HG02885 (cell line): Measurements from ENCODE around the gene NEAT1.
A peak's percentile ranks its signal among the peaks of the same experiment; 100 is the strongest.

ENCODE experiments used
- ATAC-seq: cut with Tn5 transposase; IDR thresholded peaks from one replicate; pipeline ENCODE4 v1.9.1; 2021; ENCODE audit warnings: mild to moderate bottlenecking; ENCODE audit not compliant: unreplicated experiment, poor library complexity

The NEAT1 gene

GRCh38 chr11:65422633-65423515 lies at the start of gene NEAT1:
Gene NEAT1 (plus strand): TSS chr11:65422798.
- peak; percentile 26 for ATAC-seq

- no peak for ATAC-seq
Observed at GRCh38 chr11:65373839-65374580, 48.6 kb upstream of the NEAT1 start.

GRCh38 chr11:65375012-65375411 lies 47.6 kb upstream of the NEAT1 start:
- no peak for ATAC-seq

- ATAC-seq = no peak
Observed at GRCh38 chr11:65376138-65376713, 46.4 kb upstream of the NEAT1 start.

GRCh38 chr11:65377036-65377435 lies 45.6 kb upstream of the NEAT1 start:
- ATAC-seq = no peak

- no peak for ATAC-seq
Observed at GRCh38 chr11:65377777-65378176, 44.8 kb upstream of the NEAT1 start.

GRCh38 chr11:65378208-65378927 lies 44.2 kb upstream of the NEAT1 start:
- ATAC-seq = no peak

- no peak for ATAC-seq
Observed at GRCh38 chr11:65378928-65379638, 43.5 kb upstream of the NEAT1 start.

- no peak for ATAC-seq
Observed at GRCh38 chr11:65379698-65380459, 42.7 kb upstream of the NEAT1 start.

GRCh38 chr11:65380460-65381119 lies 42.0 kb upstream of the NEAT1 start:
- ATAC-seq = no peak

GRCh38 chr11:65381716-65382032 lies 40.9 kb upstream of the NEAT1 start:
- peak; percentile 4 for ATAC-seq

- peak; percentile 58 for ATAC-seq
Observed at GRCh38 chr11:65382033-65382803, 40.4 kb upstream of the NEAT1 start, which contains the start of gene SLC25A45. Gene SLC25A45 (minus strand): TSS chr11:65382646. CDS start chr11:65381951, 695 bp downstream.

- ATAC-seq = no peak
Observed at GRCh38 chr11:65382804-65383368, 39.7 kb upstream of the NEAT1 start.

GRCh38 chr11:65383778-65384177 lies 38.8 kb upstream of the NEAT1 start:
- no peak for ATAC-seq

- no peak for ATAC-seq
Observed at GRCh38 chr11:65384301-65384889, 38.2 kb upstream of the NEAT1 start.

GRCh38 chr11:65386307-65387140 lies 36.1 kb upstream of the NEAT1 start, which contains the start of gene FRMD8:
Gene FRMD8 (plus strand): TSS chr11:65386637. CDS start chr11:65387037, 400 bp downstream.
- ATAC-seq = peak; percentile 68
